HCT116 (cell line): Measurements from ENCODE around the gene OPCML. TPM values are rescaled to one million over a fixed set of nuclear protein-coding genes. Genes with fewer than 3 reads are reported as not detected.

Source experiments
- ATAC-seq: fragments of 200-7000 bp; cut with Tn5 transposase; 2 replicates; pipeline ENCODE4 v1.9.1; 2020; ENCODE audit warnings: mild to moderate bottlenecking, moderate library complexity
- BruUV-seq: library from RNA; stranded (reverse); fragments of 400-500 nt; replicated peaks from 2 replicates; lab custom pipeline; 2021; lab: Mats Ljungman, UMichigan
- CTCF ChIA-PET: fragments of 300-600 bp; sonication (Branson Sonifier 250); formaldehyde crosslinking; loops from one replicate; lab custom pipeline; 2021; ENCODE audit warnings: antibody characterized with exemption; lab: Charles Lee
- POLR2A ChIA-PET: fragments of 300-600, 350-600 bp; sonication (Branson Sonifier 250); formaldehyde crosslinking; loops from one replicate; lab custom pipeline; 2021; ENCODE audit warnings: antibody characterized with exemption; lab: Charles Lee
- RAD21 ChIA-PET, 2 experiments: fragments of 300-600 bp; sonication (Branson Sonifier 250); formaldehyde crosslinking; loops; one replicate each; lab custom pipeline; 2023; ENCODE audit warnings: low total read pairs in 2 of 2; ENCODE audit not compliant: uncharacterized antibody in 2 of 2, unreplicated experiment in 2 of 2, low non-redundant PET in 1 of 2; lab: Charles Lee
- DNase-seq: peaks from one replicate; pipeline ENCODE4 v3.0.0-alpha.2; 2010; ENCODE audit warnings: low read depth, low spot score
- H2AFZ ChIP-seq: fragments of 200-600 bp; shearing (Covaris generic), sonication (generic); 2 replicates; pipeline ENCODE4 v1.6.1; 2017; ENCODE audit warnings: low read depth, mixed run types, mixed read lengths, antibody characterized with exemption, low read length; ENCODE audit not compliant: poor library complexity, severe bottlenecking
- H3K27ac ChIP-seq: 2 replicates; pipeline ENCODE4 v1.5.1; 2012; ENCODE audit warnings: low read depth, low read length
- H3K27me3 ChIP-seq: fragments of 200-600 bp; sonication (generic); 2 replicates; pipeline ENCODE4 v1.6.1; 2016; ENCODE audit warnings: mixed run types, low read length, mixed read lengths; ENCODE audit not compliant: insufficient read depth
- H3K36me3 ChIP-seq, 2 experiments: fragments of 200-500 bp in 1 of 2; fragments of 200-600 bp in 1 of 2; sonication (Bioruptor generic) in 1 of 2; sonication (generic) in 1 of 2; 2 replicates each; pipeline versions ENCODE4 v1.5.1 to v1.6.1; 2014 to 2016; ENCODE audit warnings: low read length in 2 of 2, inconsistent platforms in 1 of 2, mixed read lengths in 1 of 2, mixed run types in 1 of 2; ENCODE audit not compliant: insufficient read depth in 2 of 2, control insufficient read depth in 1 of 2
- H3K4me1 ChIP-seq, 2 experiments: fragments of 200-600 bp in 1 of 2; sonication (generic) in 1 of 2; 2 replicates each; pipeline versions ENCODE4 v1.5.1 to v1.6.1; 2012 to 2017; ENCODE audit warnings: low read length in 2 of 2, inconsistent platforms in 1 of 2, mild to moderate bottlenecking in 1 of 2, mixed read lengths in 1 of 2, mixed run types in 1 of 2, moderate library complexity in 1 of 2; ENCODE audit not compliant: insufficient read depth in 2 of 2, control insufficient read depth in 1 of 2
- H3K4me2 ChIP-seq: fragments of 200-600 bp; sonication (generic); 2 replicates; pipeline ENCODE4 v1.6.1; 2017; ENCODE audit warnings: mixed run types, low read length, mixed read lengths
- H3K4me3 ChIP-seq, 2 experiments: fragments of 200-600 bp in 1 of 2; sonication (generic) in 1 of 2; replicated peaks in 1 of 2; 2 replicates each; pipeline ENCODE4 v1.5.1; 2011 to 2016; ENCODE audit warnings: low read length in 2 of 2, control low read depth in 1 of 2, low read depth in 1 of 2, mild to moderate bottlenecking in 1 of 2, mixed read lengths in 1 of 2, mixed run types in 1 of 2
- H3K79me2 ChIP-seq: fragments of 200-600 bp; sonication (generic); 2 replicates; pipeline ENCODE4 v1.6.1; 2017; ENCODE audit warnings: mild to moderate bottlenecking, mixed run types, low read length, moderate library complexity, mixed read lengths; ENCODE audit not compliant: insufficient read depth
- H3K9ac ChIP-seq: fragments of 200-600 bp; sonication (generic); 2 replicates; pipeline ENCODE4 v1.6.1; 2016; ENCODE audit warnings: low read length, mixed read lengths
- H3K9me2 ChIP-seq: fragments of 200-600 bp; sonication (generic), shearing (Covaris generic); 2 replicates; pipeline ENCODE4 v1.6.1; 2017; ENCODE audit warnings: mixed run types, mild to moderate bottlenecking, moderate library complexity; ENCODE audit not compliant: insufficient read depth
- H3K9me3 ChIP-seq, 2 experiments: fragments of 200-500 bp in 1 of 2; fragments of 200-600 bp in 1 of 2; sonication (Bioruptor generic) in 1 of 2; sonication (generic) in 1 of 2; 2 replicates each; pipeline ENCODE4 v1.6.1; 2014 to 2017; ENCODE audit warnings: low read length in 2 of 2, mixed read lengths in 2 of 2, inconsistent platforms in 1 of 2, low read depth in 1 of 2, mild to moderate bottlenecking in 1 of 2, mixed run types in 1 of 2, moderate library complexity in 1 of 2; ENCODE audit not compliant: control insufficient read depth in 1 of 2, insufficient read depth in 1 of 2
- H4K20me1 ChIP-seq: fragments of 200-600 bp; sonication (generic), shearing (Covaris generic); 2 replicates; pipeline ENCODE4 v1.6.1; 2017; ENCODE audit warnings: mixed run types, mild to moderate bottlenecking, moderate library complexity; ENCODE audit not compliant: insufficient read depth
- EGR1 ChIP-seq: IDR thresholded peaks from 2 replicates; pipeline ENCODE4 v1.6.1; 2012; ENCODE audit warnings: low read depth
- EZH2 ChIP-seq: fragments of 200-600 bp; sonication (generic); IDR thresholded peaks from 2 replicates; pipeline ENCODE4 v1.6.1; 2017; ENCODE audit warnings: antibody characterized with exemption, mixed run types
- FOSL1 ChIP-seq: IDR thresholded peaks from 2 replicates; pipeline ENCODE4 v1.6.1; 2012; ENCODE audit warnings: low read depth
- RAD21 ChIP-seq: IDR thresholded peaks from 2 replicates; pipeline ENCODE4 v1.6.1; 2012; ENCODE audit warnings: low read depth, mild to moderate bottlenecking
- SP1 ChIP-seq: IDR thresholded peaks from 2 replicates; pipeline ENCODE4 v1.6.1; 2012; ENCODE audit warnings: low read depth
- SRF ChIP-seq: IDR thresholded peaks from 2 replicates; pipeline ENCODE4 v1.6.1; 2012; ENCODE audit warnings: low read depth
- intact Hi-C: fragments of 100-400 bp; cut with micrococcal nuclease; formaldehyde crosslinking; loops from 2 replicates; pipeline ENCODE4 v1.10.0; 2022
- total RNA-seq: library from RNA; stranded (reverse); gene quantifications from one replicate; pipeline ENCODE4 v1.2.1, GENCODE V29; 2021; ENCODE audit not compliant: unreplicated experiment
- TF ChIP-seq, protein P1 (sequence below): IDR thresholded peaks from 2 replicates; pipeline ENCODE4 v1.6.1; 2011; ENCODE audit warnings: mild to moderate bottlenecking, low read length, moderate library complexity; ENCODE audit not compliant: insufficient replicate concordance; ENCODE audit errors: extremely low read depth

The OPCML gene
- total RNA-seq, 1 experiment from 2014 or later, result not detected

DNA sequence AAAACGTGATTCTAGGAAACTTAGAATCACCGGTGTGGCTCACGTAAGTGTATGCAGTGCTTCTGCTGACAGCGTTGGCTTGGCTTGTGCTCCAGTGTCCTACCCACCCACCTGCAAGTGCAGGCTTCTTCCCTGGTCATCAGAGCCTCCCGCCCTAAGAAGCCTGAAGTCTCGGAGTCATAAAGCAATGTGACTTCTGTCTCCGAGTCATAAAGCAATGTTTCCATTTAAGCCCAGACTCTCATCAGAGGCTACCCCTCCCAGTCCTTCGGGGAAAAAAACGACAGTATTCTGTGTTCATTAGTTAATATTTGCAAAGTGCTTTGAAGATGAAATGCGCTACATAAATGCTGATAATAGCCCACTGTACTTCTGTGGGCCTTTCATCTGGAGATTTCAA, 293.8 kb downstream of the OPCML start:
- DNase-seq, result no peak
- TF ChIP-seq EGR1 (no peak), SRF (no peak), FOSL1 (no peak), EZH2 (no peak), RAD21 (no peak)
- TF ChIP-seq, protein P1, sequence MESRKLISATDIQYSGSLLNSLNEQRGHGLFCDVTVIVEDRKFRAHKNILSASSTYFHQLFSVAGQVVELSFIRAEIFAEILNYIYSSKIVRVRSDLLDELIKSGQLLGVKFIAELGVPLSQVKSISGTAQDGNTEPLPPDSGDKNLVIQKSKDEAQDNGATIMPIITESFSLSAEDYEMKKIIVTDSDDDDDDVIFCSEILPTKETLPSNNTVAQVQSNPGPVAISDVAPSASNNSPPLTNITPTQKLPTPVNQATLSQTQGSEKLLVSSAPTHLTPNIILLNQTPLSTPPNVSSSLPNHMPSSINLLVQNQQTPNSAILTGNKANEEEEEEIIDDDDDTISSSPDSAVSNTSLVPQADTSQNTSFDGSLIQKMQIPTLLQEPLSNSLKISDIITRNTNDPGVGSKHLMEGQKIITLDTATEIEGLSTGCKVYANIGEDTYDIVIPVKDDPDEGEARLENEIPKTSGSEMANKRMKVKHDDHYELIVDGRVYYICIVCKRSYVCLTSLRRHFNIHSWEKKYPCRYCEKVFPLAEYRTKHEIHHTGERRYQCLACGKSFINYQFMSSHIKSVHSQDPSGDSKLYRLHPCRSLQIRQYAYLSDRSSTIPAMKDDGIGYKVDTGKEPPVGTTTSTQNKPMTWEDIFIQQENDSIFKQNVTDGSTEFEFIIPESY, result no peak
- TF ChIP-seq, all 23 proteins: peak for 0
- Histone ChIP-seq H2AFZ (no peak overlapping the region), H3K4me3 (no peak overlapping the region), H3K36me3 (no peaks in the 10 kb centered on the region), H3K4me2 (no peak overlapping the region), H4K20me1 (no peaks in the 10 kb centered on the region), H3K79me2 (no peaks in the 10 kb centered on the region), H3K9me2 (no peaks in the 10 kb centered on the region), H3K9me3 (peaks cover 3 to 25% of the 10 kb centered on the region in 2 experiments; a peak in 2 of 4 replicates), H3K27me3 (no peaks in the 10 kb centered on the region), H3K27ac (no peak overlapping the region), H3K4me1 (no peaks in the 10 kb centered on the region), H3K9ac (no peak overlapping the region)
- no peak for ATAC-seq
- ChIA-PET RAD21 (no interaction called here), CTCF (no interaction called here), POLR2A (no interaction called here)
- no TSS peak for BruUV-seq
- intact Hi-C loops, result no loop called here

- Histone ChIP-seq H3K4me1 (no peaks in the 10 kb centered on the region), H3K4me2 (no peak overlapping the region), H2AFZ (no peak overlapping the region), H3K79me2 (no peaks in the 10 kb centered on the region), H3K4me3 (no peak overlapping the region), H3K27ac (no peak overlapping the region), H3K9me2 (no peaks in the 10 kb centered on the region), H3K36me3 (no peaks in the 10 kb centered on the region), H3K9me3 (peaks cover 3 to 25% of the 10 kb centered on the region in 2 experiments; a peak in 2 of 4 replicates), H3K9ac (no peak overlapping the region), H4K20me1 (no peaks in the 10 kb centered on the region), H3K27me3 (no peaks in the 10 kb centered on the region)
- ATAC-seq (no peak), DNase-seq (no peak)
- CTCF ChIA-PET, result no interaction called here
- TF ChIP-seq FOSL1 (no peak), SP1 (no peak)
- POLR2A ChIA-PET, result no interaction called here
- intact Hi-C loops, result no loop called here
- no TSS peak for BruUV-seq
- RAD21 ChIA-PET, result no interaction called here
Observed at GRCh38 chr11:133238027-133238426, 294.3 kb downstream of the OPCML start.
